Stimulated activated CD8-positive, alpha-beta memory T cell treated with anti-CD3 and anti-CD28 coated beads, Interleukin-4, amount 100 ng/mL, for 1 hour (primary cell): ENCODE data around the gene TSPAN31.
A peak's percentile ranks its signal among the peaks of the same experiment; 100 is the strongest.
"Not testable (repeated sequence)": the region's sequence is repeated elsewhere in the genome, so short reads cannot be mapped to it uniquely, and the experiment has no call there.

ENCODE experiments used
- DNase-seq, 2 donors: peaks; one replicate each; pipeline ENCODE4 v3.0.0-alpha.2; 2020; ENCODE audit warnings: low read depth in 2 of 2, low spot score in 1 of 2

Gene TSPAN31, protein sequence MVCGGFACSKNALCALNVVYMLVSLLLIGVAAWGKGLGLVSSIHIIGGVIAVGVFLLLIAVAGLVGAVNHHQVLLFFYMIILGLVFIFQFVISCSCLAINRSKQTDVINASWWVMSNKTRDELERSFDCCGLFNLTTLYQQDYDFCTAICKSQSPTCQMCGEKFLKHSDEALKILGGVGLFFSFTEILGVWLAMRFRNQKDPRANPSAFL

DNA sequence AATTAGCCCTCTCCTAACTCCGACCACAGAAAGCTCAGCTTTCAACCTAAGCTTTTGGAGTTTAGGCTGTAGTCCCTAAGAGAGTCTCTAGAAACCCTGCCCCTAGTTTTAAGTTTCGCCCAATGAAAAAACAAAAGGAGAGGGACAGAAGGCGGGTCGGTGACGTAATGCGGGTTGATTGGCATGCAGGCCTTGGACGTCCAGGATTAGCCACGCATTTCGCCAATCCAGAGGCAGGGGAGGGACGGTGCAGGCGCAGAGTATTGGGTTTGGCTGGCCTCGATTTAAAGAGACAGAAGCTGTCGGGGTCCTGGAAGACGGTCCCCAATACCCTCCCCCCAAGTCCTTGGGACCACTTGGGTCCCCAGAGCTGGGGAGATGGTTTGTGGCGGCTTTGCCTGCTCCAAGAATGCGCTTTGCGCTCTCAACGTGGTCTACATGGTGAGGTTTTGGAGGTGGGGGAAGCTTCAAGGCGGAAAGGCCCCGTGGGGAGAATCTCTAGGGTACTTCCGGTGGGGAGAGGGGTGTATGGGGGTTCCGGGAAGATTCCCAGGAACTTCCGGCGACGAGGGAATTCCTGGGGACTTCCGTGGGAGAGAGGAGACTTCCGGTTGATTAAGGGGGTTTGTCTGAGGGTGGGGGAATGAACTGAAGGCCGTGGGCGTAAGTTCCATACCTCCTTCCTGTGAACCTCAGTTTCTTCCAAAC is at the start of gene TSPAN31:
Gene TSPAN31 (plus strand): TSS at position 263 of the 708 bp plus-strand sequence. CDS start 116 bp downstream, at position 379.
- DNase-seq = peak; percentile 78 to 89

DNA sequence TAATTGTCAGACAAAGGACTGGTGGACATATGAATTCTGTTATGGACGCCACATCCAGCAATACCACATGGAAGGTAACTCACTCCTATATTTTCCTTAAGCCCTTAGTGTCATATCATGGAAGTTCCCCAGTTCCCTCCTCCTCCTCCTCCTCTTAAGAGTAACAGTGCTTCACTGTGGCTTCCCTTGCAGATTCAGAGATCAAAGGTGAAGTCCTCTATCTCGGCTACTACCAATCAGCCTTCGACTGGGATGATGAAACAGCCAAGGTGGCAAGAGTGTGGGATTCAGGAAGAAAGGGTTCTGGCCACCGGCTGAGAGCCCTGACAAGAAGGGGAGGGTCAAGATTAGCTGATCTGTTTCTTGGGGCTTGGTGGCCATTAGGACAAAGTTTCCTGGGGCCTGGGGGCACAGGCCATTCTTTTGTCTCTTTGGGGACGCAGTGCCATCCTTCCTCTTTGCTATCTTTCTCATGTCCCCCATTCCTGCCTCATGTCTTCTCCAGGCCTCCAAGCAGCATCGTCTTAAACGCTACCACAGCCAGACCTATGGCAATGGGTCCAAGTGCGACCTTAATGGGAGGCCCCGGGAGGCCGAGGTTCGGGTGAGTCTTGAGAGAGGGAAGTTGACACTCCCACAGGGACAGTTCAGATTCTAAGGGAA is 48.9 kb upstream of the TSPAN31 start:
- DNase-seq = no peak

DNA sequence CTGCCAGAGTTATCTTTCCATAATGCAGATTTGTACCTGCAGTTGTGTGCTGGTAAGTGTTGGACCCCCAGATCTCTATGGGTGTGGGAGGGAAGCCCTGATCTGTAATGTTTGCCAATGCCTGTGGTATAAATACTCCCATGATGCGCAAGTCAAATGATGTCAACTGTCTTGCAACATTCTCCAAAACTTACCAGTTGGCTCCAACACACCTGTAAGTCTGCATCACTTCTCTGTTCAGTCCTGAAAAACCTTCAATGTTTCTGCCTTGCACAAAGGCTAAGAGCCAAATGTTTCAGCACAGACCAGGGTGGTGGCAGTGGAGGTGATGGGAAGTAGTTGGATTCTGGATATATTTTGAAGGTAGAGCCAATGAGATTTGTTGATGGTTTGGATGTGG is 47.8 kb upstream of the TSPAN31 start:
- no peak for DNase-seq

DNA sequence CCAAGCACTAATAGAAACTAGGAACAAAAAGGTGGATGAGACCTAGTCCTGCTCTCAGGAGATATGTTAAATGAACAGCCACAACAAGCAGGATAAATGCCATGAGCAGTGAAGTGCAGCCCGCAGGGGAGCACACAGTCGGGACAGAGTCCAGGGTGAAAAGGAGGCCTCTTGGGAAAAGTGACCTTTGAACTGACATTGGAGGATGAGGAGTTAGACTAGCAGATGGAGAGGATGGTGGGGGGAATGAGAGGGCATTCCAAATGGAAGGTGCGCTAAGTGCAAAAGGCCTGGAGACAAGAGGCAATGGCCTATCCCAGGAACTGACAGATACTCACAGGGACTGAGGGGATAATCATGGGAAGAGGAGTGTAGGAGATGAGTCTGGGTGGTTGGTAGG is 46.4 kb upstream of the TSPAN31 start:
- no peak for DNase-seq

DNA sequence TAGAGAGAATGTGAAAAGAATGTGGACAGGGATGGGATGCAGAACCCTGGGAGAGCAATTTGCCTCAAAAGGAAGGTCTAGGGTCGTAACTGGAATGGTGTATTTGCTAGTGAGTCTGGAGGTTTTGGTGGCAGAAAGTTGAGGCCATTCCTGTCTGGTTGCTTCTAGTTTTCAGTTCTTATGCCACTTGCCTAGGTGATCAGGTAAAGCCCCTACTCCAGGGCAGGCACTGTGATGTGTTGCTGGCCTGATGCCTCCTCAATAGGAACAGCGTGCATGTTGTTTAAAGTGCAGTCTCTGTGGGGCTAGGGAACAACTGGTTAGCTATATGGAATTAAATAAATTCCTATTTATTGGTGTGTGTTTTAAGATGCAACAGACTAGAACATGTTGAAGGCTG is 44.5 kb upstream of the TSPAN31 start:
- no peak for DNase-seq

DNA sequence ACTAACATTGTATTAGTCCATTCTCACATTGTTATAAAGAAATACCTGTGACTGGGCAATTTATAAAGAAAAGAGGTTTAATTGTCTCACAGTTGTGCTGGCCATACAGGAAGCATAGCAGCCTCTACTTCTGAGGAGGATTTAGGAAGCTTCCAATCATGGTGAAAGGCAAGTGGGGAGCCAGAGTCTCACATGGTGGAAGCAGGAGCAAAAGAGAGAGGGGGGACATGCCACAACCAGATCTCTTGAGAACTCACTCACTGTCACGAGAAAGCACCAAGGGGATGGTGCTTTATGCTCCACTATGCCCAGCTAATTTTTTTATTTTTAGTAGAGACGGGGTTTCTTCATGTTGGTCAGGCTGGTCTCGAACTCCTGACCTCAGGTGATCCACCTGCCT is 37.6 kb upstream of the TSPAN31 start:
- DNase-seq = no peak

DNA sequence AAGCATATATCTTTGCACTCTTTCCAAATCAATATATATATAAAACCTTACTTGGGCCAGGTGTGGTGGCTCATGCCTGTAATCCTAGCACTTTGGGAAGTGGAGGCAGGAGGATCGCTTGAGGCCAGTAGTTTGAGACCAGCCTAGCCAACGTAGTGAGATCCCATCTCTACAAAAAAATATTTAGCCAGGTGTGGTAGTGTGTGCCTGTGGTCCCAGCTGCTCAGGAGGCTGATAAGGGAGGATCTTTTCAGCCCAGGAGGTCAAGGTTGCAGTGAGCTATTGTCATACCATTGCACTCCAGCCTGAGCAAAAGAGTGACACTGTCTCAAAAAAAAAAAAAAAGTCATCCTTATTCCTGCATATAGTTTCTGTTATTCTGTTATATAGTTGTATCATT is 36.5 kb upstream of the TSPAN31 start:
- no peak for DNase-seq

DNA sequence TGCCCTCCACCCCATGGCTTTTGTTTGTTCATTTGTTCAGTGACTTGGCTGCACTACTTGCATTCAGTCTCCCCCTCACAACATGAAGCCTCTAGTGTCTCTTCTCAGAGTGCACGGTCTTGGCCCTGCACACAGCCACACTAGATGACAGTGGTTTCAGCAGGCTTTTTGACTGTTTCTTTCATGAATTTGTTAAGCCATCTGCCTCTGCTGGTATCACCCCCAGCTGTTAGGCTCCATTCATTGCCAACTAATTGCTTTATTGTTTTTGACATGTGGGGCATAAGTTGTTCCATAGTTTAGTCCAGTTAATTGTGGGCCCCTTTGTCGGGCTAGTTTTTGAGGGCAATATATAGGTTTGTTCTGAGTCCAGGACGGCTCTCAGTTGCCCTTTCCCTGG is 32.1 kb upstream of the TSPAN31 start:
- no peak for DNase-seq

DNA sequence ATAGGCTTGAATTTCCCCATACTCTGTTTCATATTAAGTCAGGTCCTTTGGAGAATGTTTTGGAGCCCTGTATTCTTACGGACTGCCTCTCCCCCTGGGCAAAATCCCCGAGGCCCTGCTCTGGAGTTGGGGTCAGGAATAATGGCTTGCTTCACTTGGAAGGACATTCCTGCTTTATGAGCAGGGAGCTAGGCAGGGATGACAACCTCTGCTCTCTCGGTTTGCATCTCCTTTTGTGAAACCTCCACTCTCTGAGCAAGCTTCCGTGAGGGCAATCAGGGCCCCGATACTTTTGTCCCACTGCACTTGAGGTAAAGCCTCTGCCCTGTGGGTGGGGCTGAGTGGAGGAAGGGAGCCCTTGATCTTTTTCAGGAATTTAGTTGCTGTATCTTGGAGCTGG is 31.6 kb upstream of the TSPAN31 start:
- no peak for DNase-seq

DNA sequence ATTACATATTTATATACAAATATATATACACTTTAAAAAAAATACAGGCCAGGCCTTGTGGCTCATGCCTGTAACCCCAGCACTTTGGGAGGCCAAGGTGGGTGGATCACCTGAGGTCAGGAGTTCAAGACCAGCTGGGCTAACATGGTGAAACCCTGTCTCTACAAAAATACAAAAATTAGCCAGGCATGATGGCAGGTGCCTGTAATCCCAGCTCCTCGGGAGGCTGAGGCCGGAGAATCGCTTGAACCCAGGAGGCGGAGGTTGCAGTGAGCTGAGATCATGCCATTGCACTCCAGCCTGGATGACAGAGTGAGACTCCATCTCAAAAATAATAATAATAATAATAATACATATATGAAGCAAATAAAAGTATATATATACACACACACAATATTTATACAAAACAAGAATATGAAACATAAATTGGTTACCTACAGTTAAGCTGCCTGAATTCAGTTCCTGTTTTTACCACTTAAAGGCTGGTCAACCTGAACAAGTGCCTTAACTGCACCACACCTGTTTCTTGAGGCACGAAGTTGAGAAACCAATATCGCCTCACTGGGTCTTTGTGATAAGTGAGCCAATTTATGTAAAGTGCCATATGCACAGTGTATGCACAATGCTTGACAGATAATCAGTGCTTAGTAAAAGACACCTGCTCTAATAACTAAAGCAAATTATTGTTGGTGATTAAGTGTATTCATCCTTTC is 29.6 kb upstream of the TSPAN31 start:
- not testable (repeated sequence) for DNase-seq

DNA sequence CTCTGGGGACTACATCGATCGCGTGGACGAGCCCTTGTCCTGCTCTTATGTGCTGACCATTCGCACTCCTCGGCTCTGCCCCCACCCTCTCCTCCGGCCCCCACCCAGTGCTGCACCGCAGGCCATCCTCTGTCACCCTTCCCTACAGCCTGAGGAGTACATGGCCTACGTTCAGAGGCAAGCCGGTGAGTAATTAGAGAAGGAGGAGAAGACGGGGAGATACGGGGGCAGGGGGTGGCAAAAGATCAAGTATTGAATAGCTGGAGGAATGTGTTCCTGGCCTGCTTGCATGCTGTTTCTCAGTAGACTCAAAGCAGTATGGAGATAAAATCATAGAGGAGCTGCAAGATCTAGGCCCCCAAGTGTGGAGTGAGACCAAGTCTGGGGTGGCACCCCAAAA is 29.1 kb upstream of the TSPAN31 start:
- DNase-seq = no peak

DNA sequence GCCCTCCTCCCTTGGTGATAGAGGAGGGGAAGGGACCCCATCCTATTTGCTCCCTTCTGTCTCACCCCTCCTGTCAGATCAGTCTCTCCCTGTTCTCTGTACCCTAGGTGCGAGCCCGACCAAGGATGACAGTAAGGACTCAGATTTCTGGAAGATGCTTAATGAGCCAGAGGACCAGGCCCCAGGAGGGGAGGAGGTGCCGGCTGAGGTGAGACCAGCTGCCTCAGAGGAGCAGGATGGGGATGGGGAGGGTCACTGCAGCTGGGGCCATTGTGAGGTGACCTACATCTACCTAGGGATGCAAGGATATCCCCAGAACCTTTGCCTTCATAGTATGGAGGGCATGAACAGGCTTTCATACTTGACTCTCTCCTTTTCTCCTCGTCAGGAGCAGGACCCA is 28.5 kb upstream of the TSPAN31 start:
- no peak for DNase-seq

DNA sequence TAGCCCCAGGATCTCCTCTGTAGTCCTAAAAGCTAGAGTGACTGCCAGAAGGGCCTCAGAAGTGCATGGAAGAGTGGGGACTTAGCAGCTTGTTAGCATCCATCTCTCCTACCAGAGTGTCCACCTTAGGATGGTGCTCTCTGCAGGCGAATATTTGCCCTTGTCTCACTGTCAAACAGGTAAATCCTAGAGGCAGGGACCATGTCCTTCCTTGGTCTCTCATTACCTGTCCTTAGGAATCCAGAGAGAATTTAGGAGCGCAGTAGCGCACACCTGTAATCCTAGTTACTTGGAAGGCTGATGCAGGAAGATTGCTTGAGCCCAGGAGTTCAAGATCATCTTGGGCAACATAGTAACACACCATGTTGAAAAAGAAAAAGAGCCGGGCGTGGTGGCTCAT is 27.7 kb upstream of the TSPAN31 start:
- no peak for DNase-seq

DNA sequence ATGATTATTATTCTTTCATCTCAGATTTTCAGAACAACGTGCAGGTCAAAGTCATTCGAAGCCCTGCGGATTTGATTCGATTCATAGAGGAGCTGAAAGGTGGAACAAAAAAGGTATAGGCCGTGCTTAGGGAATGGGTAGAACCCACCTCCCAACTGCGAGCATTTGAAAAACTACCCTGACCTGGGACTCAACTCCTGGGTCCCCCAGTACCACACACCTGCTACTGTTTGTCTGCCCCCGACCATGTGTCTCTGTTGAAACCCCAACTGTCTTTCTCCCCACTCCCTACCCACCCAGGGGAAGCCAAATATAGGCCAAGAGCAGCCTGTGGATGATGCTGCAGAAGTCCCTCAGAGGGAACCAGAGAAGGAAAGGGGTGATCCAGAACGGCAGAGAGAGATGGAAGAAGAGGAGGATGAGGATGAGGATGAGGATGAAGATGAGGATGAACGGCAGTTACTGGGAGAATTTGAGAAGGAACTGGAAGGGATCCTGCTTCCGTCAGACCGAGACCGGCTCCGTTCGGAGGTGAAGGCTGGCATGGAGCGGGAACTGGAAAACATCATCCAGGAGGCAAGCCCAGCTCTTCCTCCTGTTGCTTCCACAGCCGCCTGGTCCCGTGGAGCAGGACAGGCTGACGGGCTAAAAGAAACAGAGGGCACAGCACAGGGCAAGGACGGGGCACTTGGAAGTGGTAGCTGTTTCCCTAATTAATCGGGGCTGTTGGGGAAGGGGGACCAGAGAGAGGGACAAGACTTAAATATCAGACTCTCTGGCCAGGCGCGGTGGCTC is 26.8 kb upstream of the TSPAN31 start:
- DNase-seq = no peak

DNA sequence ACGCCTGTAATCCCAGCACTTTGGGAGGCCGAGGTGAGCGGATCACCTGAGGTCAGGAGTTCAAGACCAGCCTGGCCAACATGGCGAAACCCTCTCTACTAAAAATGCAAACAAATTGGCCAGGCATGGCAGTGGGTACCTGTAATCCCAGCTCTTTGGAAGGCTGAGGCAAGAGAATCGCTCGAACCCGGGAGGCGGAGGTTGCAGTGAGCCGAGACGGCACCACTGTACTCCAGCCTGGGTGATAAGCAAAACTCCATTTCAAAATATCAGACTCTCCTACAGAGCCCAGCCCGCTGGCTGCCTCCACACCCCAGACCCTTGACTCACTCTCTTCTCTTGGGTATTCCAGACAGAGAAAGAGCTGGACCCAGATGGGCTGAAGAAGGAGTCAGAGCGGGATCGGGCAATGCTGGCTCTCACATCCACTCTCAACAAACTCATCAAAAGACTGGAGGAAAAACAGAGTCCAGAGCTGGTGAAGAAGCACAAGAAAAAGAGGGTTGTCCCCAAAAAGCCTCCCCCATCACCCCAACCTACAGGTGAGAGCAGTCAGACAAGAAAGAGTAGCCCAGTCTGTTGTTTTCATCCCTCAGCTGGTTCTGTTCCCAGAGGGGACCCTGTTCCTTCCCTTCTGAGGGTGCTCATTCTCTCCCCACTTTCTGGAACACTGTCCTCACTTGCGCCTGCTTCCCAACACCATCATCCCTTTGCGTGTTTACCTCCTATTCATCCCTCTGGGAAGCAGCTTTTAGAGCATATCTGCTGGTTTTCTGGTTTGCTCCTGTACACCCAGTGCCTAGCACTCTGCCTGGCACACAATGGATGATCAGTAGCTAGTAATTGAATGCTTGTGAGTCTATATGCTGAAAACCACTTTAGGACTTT is 26.0 kb upstream of the TSPAN31 start:
- no peak for DNase-seq

DNA sequence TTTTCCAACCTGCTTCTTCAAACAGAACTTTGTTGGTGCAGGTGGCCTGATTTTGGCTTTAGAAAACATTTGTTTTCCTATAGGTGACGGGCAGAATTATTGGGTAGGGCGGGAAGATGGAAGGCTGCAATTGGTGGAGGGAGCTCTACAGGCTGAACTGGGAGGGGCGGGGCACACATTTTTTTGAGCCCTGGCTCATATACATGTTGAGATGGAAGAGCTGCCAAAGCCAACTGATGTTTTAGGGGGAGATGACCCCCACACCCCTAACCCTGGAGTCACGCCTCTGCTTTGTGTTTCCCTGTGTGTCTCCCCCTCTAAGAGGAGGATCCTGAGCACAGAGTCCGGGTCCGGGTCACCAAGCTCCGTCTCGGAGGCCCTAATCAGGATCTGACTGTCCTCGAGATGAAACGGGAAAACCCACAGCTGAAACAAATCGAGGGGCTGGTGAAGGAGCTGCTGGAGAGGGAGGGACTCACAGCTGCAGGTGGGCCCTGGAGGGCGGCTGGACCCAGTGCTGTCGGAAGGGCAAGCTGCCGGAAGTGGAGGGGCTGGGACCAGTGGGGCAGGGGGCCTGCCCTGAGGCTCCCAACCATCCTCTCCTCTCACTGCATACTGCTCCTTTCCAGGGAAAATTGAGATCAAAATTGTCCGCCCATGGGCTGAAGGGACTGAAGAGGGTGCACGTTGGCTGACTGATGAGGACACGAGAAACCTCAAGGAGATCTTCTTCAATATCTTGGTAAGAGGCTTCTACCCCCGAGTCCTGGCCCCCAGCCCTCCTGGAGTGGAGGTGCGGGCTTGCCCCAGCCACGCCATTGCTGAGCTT is 24.8 kb upstream of the TSPAN31 start:
- DNase-seq = no peak

DNA sequence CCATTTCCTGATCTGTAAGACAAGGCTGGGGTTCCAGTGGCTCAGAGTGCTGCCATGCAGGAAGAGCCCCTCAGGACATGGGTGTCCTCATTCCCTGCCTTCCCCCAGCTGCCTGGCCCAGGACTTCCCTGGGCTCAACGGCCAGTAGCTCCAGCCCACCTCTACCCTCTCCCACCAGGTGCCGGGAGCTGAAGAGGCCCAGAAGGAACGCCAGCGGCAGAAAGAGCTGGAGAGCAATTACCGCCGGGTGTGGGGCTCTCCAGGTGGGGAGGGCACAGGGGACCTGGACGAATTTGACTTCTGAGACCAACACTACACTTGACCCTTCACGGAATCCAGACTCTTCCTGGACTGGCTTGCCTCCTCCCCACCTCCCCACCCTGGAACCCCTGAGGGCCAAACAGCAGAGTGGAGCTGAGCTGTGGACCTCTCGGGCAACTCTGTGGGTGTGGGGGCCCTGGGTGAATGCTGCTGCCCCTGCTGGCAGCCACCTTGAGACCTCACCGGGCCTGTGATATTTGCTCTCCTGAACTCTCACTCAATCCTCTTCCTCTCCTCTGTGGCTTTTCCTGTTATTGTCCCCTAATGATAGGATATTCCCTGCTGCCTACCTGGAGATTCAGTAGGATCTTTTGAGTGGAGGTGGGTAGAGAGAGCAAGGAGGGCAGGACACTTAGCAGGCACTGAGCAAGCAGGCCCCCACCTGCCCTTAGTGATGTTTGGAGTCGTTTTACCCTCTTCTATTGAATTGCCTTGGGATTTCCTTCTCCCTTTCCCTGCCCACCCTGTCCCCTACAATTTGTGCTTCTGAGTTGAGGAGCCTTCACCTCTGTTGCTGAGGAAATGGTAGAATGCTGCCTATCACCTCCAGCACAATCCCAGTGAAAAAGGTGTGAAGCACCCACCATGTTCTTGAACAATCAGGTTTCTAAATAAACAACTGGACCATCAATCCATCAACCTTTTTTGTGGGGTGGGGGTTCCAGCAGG is 23.9 kb upstream of the TSPAN31 start:
- no peak for DNase-seq
